HG03066 (cell line): ENCODE data around the gene DNAJA3.

Experiments used
- ATAC-seq: cut with Tn5 transposase; IDR thresholded peaks from one replicate; pipeline ENCODE4 v1.9.1; 2021; ENCODE audit warnings: low read depth; ENCODE audit not compliant: unreplicated experiment

The DNAJA3 gene

GRCh38 chr16:4468972-4469371 lies 43.3 kb downstream of the DNAJA3 start:
- no peak for ATAC-seq

- ATAC-seq, result no peak
These were observed 46.2 kb downstream of the DNAJA3 start for GRCh38 chr16:4471869-4472268.

GRCh38 chr16:4472880-4473279 lies 47.2 kb downstream of the DNAJA3 start:
- ATAC-seq, result no peak

- ATAC-seq, result no peak
These were observed 48.7 kb downstream of the DNAJA3 start, which contains the start of gene NMRAL1 for GRCh38 chr16:4474192-4474961. Gene NMRAL1 (minus strand): TSS chr16:4474625. CDS start chr16:4474132, 493 bp downstream.

- peak; percentile 85 for ATAC-seq
These were observed 50.5 kb downstream of the DNAJA3 start, which contains the start of gene HMOX2 for GRCh38 chr16:4475880-4476788. Gene HMOX2 (plus strand): TSS chr16:4476398. CDS start chr16:4505525, 29,127 bp downstream.

- ATAC-seq, result no peak
These were observed 52.3 kb downstream of the DNAJA3 start for GRCh38 chr16:4477966-4478365.

GRCh38 chr16:4481526-4481925 lies 55.9 kb downstream of the DNAJA3 start:
- ATAC-seq, result no peak

- ATAC-seq, result no peak
These were observed 56.3 kb downstream of the DNAJA3 start for GRCh38 chr16:4481963-4482362.

- ATAC-seq, result no peak
These were observed 60.6 kb downstream of the DNAJA3 start for GRCh38 chr16:4486126-4486893.

GRCh38 chr16:4487955-4488498 lies 62.4 kb downstream of the DNAJA3 start:
- no peak for ATAC-seq

- no peak for ATAC-seq
These were observed 62.9 kb downstream of the DNAJA3 start for GRCh38 chr16:4488499-4488967.

GRCh38 chr16:4489030-4489429 lies 63.4 kb downstream of the DNAJA3 start:
- no peak for ATAC-seq

GRCh38 chr16:4491898-4492297 lies 66.2 kb downstream of the DNAJA3 start:
- ATAC-seq, result no peak

GRCh38 chr16:4494746-4495490 lies 69.2 kb downstream of the DNAJA3 start:
- ATAC-seq, result no peak

- no peak for ATAC-seq
These were observed 70.1 kb downstream of the DNAJA3 start for GRCh38 chr16:4495766-4496165.

- no peak for ATAC-seq
These were observed 70.6 kb downstream of the DNAJA3 start for GRCh38 chr16:4496305-4496704.

- no peak for ATAC-seq
These were observed 73.0 kb downstream of the DNAJA3 start for GRCh38 chr16:4498546-4499195.

GRCh38 chr16:4499196-4499555 lies 73.5 kb downstream of the DNAJA3 start:
- ATAC-seq, result no peak

- ATAC-seq, result no peak
These were observed 74.6 kb downstream of the DNAJA3 start for GRCh38 chr16:4500272-4500671.
